ENCODE measurements around the gene PARS2.

DNA sequence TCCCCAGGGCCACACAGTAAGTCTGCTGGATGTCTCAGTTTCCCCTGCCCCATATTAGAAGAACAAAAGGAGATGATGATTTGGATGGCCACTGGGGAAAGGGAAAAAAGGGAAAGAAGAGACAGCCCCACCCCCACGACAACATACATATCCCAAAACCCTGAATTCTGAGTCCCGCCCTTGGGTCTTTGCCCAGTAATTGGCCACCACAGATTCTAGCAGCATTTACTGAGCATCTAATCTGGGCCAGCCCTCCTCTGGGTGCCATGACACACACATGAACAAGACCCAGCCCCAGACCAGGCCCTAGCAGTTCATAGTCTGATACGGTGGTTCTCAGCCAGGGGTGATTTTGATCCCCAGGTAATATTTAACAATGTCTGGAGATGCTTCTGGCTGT lies 53.9 kb downstream of the PARS2 start:
- TF ChIP-seq, protein P1, sequence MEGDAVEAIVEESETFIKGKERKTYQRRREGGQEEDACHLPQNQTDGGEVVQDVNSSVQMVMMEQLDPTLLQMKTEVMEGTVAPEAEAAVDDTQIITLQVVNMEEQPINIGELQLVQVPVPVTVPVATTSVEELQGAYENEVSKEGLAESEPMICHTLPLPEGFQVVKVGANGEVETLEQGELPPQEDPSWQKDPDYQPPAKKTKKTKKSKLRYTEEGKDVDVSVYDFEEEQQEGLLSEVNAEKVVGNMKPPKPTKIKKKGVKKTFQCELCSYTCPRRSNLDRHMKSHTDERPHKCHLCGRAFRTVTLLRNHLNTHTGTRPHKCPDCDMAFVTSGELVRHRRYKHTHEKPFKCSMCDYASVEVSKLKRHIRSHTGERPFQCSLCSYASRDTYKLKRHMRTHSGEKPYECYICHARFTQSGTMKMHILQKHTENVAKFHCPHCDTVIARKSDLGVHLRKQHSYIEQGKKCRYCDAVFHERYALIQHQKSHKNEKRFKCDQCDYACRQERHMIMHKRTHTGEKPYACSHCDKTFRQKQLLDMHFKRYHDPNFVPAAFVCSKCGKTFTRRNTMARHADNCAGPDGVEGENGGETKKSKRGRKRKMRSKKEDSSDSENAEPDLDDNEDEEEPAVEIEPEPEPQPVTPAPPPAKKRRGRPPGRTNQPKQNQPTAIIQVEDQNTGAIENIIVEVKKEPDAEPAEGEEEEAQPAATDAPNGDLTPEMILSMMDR (conservative IDR thresholded peaks at IDR 0.05; ENCODE audit: low read length): no peak
- no peak for TF ChIP-seq EZH2phosphoT487 (IDR thresholded peaks at IDR 0.05; ENCODE audit: borderline replicate concordance, low read depth, low read length)

Measured in OCI-LY7 (cell line).